IMR-90 (cell line): Measurements from ENCODE around the gene CPLX3.

Source experiments
- CEBPB ChIP-seq: IDR thresholded peaks from 2 replicates; pipeline ENCODE4 v1.6.1; 2012; ENCODE audit warnings: low read depth, low read length, improper control_type of control experiment
- FOS ChIP-seq: fragments of 150-350 bp; IDR thresholded peaks from 2 replicates; pipeline ENCODE4 v1.6.1; 2016; ENCODE audit warnings: low read depth, low read length
- MXI1 ChIP-seq: IDR thresholded peaks from 2 replicates; pipeline ENCODE4 v1.6.1; 2012; ENCODE audit warnings: low read depth, mild to moderate bottlenecking, low read length, moderate library complexity, borderline replicate concordance
- POLR2A ChIP-seq: IDR thresholded peaks from 2 replicates; pipeline ENCODE4 v1.6.1; 2012; ENCODE audit warnings: mild to moderate bottlenecking, low read depth, low read length
- RAD21 ChIP-seq: IDR thresholded peaks from 2 replicates; pipeline ENCODE4 v1.6.1; 2012; ENCODE audit warnings: low read length, improper control_type of control experiment
- RCOR1 ChIP-seq: IDR thresholded peaks from 2 replicates; pipeline ENCODE4 v1.6.1; 2012; ENCODE audit warnings: mild to moderate bottlenecking, low read length, improper control_type of control experiment; ENCODE audit not compliant: insufficient replicate concordance
- SMC3 ChIP-seq: fragments of 150-350 bp; IDR thresholded peaks from 2 replicates; pipeline ENCODE4 v1.6.1; 2016; ENCODE audit warnings: low read depth, mild to moderate bottlenecking, antibody characterized with exemption, low read length, moderate library complexity
- TF ChIP-seq, protein P1 (sequence below): conservative IDR thresholded peaks from 2 replicates; pipeline ENCODE4 v1.5.1; 2012; ENCODE audit warnings: mild to moderate bottlenecking, low read depth, low read length, improper control_type of control experiment
- TF ChIP-seq, protein P2 (sequence below): fragments of 150-350 bp; IDR thresholded peaks from 2 replicates; pipeline ENCODE4 v1.6.1; 2016; ENCODE audit warnings: low read depth, mild to moderate bottlenecking, low read length, moderate library complexity, borderline replicate concordance
- TF ChIP-seq, protein P3 (sequence below): fragments of 150-350 bp; IDR thresholded peaks from 2 replicates; pipeline ENCODE4 v1.6.1; 2017; ENCODE audit warnings: mild to moderate bottlenecking, antibody characterized with exemption, low read length, low read depth

DNA sequence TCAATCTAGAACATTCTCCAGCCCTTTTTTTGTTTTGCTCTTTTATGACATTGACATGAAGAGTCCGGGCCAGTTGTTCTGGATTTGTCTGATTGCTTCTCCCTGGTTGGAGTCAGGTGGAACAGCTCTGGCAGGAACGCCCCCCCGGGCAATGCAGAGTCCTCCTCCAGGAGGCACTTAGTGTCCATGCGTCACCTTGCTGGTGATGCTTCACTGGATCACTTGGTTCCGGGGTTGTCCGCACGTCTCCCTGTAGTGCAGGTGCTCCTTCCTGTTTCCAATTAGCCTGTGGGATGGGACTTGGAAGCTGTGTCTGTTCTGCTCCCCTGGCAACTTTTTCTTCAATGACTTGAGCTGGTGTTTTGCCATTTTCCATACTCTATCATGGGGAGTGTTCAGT is 34.8 kb upstream of the CPLX3 start:
- no peak for TF ChIP-seq MXI1
- TF ChIP-seq, protein P1, sequence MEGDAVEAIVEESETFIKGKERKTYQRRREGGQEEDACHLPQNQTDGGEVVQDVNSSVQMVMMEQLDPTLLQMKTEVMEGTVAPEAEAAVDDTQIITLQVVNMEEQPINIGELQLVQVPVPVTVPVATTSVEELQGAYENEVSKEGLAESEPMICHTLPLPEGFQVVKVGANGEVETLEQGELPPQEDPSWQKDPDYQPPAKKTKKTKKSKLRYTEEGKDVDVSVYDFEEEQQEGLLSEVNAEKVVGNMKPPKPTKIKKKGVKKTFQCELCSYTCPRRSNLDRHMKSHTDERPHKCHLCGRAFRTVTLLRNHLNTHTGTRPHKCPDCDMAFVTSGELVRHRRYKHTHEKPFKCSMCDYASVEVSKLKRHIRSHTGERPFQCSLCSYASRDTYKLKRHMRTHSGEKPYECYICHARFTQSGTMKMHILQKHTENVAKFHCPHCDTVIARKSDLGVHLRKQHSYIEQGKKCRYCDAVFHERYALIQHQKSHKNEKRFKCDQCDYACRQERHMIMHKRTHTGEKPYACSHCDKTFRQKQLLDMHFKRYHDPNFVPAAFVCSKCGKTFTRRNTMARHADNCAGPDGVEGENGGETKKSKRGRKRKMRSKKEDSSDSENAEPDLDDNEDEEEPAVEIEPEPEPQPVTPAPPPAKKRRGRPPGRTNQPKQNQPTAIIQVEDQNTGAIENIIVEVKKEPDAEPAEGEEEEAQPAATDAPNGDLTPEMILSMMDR: no peak
- no peak for TF ChIP-seq POLR2A
- TF ChIP-seq RCOR1: no peak
- TF ChIP-seq FOS: no peak
- no peak for TF ChIP-seq SMC3
- no peak for TF ChIP-seq RAD21
- TF ChIP-seq, protein P2, sequence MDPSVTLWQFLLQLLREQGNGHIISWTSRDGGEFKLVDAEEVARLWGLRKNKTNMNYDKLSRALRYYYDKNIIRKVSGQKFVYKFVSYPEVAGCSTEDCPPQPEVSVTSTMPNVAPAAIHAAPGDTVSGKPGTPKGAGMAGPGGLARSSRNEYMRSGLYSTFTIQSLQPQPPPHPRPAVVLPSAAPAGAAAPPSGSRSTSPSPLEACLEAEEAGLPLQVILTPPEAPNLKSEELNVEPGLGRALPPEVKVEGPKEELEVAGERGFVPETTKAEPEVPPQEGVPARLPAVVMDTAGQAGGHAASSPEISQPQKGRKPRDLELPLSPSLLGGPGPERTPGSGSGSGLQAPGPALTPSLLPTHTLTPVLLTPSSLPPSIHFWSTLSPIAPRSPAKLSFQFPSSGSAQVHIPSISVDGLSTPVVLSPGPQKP: no peak
- TF ChIP-seq CEBPB: no peak
- TF ChIP-seq, protein P3, sequence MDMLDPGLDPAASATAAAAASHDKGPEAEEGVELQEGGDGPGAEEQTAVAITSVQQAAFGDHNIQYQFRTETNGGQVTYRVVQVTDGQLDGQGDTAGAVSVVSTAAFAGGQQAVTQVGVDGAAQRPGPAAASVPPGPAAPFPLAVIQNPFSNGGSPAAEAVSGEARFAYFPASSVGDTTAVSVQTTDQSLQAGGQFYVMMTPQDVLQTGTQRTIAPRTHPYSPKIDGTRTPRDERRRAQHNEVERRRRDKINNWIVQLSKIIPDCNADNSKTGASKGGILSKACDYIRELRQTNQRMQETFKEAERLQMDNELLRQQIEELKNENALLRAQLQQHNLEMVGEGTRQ: no peak
